Measurements from ENCODE around the gene HAUS2.

DNA sequence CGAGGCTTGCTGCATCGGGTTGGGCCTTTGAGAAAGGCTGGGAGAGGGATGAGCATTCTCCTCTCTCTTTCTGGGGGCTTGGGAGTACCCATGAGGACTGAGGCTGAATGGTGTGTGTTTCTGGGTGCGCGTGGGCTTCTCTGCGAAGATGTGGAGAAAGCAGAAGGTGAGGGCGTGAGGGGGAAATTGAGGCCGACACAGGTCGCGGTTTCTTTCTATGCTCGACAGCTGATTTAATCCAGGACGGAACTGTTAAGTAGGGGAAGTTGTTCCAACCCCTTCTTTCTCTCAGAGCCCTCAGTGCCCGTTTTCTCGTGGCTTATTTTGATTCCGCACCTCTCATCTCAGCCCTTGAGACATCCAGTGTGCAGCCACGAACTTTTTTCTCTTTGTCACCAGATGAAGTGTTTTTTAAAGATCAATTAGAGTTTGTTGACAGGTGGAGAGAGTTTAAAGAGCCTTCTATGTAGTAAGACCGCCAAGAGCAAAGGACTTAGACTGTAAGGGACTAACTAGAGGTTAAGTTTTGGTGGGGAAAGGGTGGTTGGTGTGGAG lies 27.5 kb downstream of the HAUS2 start:
- TF ChIP-seq CTCF (IDR thresholded peaks at IDR 0.05), result no peak
- TF ChIP-seq POLR2A (IDR thresholded peaks at IDR 0.05), result no peak
- TF ChIP-seq POLR2AphosphoS5 (IDR thresholded peaks at IDR 0.05), result no peak
